NK-92 treated with Interleukin-12 subunit alpha and Interleukin-12 subunit beta, amount 100 ng/mL, for 24 hours (cell line): ENCODE results near the gene ASCC3.

Experiments
- DNase-seq: peaks from one replicate; lab custom pipeline; 2025; lab: John Stamatoyannopoulos, UW

The ASCC3 gene

DNA sequence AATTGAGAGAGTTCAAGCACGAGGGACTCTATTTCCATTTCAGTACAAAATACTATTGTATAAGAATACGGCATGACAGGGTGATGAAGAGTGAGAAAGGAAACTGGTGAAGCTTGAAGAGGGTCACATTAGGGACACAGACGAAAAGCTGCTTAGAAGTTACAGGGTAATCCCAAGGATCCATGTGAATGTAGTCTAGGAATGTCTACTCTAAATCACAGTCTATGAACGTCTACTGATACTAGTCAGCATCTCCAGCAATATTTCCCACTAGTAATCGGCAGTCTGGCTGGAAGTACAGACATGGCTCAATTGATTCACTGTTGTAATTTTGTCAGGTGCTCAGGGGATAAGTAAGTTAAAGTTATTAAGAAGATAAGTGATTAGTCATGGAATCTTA, 156.4 kb downstream of the ASCC3 start:
- DNase-seq: no peak

DNA sequence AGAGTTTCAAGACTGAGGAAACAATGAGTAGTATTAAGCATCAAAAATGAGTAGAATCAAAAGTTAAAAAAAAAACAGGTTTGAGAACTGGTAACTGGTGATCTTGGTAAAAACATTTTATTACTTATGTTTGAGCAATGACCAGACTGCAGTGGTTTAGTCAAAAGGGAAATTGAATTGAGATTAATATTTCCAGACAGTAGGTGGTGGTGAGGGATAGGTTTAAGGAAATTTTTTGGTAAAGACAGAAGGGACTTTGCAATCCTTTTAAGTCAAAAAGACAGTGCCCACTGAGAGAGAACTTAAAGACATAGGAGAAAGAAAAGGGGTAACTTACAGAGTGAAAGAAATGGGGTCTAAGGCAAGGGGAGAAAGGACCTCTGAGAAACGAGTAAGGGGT, 156.9 kb downstream of the ASCC3 start:
- no peak for DNase-seq

DNA sequence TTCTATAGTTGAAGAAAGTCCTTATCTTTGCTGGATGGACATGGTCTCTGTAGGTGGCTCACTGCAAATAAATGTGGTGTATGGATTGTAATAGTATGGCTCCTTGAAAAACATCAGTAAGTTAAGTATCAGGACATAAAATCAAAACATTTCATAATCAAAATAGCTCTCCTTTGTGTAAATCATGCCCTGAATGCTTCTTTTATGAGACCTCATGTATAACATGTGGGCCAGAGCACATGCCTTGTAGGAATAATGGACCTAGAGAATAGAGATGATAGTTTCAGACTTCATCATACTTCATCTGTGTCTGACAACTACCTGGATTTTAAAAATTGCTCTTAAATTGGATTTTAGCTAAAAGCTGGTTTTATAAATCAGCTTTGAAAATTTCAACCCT, 159.9 kb downstream of the ASCC3 start:
- DNase-seq: no peak

DNA sequence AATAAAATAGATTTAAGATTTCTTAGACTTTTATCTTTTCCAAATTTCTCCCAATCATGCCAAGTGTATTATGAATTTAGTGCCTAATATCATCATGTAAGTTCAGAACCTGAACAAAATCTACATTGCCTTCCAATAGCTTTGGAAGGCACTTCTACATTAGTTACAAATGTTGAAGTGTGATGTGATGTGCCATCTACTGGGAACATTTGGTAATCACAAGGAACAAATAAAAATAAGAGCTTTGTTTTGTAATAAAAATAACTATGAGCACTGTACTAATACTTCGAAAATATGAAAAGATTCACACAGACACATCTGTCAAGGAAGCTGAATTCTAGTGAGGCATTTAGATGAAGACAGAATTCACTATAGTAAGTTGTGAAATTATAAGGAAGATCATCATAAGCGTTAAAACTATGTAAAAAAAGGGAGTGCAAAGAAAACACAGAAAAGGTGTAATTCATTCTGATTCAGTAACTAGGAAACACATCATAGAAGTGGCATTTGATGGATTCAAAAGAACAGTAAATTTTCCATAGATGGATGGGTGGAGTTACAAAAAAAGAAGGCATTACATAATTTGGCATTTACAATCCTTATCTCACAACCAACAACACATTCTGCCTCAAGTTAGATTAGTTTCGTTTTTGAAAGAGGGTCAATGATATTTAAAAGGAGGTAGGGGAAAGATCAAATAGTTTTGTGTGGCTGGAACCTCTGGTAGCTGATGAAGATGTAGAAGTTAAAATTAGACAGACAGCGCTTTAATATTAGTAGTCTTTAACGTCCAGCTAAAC, 161.0 kb downstream of the ASCC3 start:
- DNase-seq: no peak

DNA sequence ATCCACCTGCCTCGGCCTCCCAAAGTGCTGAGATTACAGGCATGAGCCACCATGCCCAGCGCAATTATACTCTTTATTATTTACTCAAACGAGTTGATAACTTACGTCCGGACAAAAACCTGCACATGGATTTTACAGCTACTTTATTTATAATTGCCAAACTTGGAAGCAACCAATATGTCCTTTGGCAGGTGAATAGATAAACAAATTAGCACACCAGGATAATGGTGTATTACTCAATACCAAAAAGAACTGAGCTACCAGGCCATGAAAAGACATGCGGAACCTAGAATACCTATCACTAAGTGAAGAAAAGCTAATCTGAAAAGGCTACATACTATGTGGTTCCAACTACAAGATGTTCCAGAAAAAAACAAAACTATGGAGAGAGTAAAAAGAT, 168.1 kb downstream of the ASCC3 start:
- no peak for DNase-seq

DNA sequence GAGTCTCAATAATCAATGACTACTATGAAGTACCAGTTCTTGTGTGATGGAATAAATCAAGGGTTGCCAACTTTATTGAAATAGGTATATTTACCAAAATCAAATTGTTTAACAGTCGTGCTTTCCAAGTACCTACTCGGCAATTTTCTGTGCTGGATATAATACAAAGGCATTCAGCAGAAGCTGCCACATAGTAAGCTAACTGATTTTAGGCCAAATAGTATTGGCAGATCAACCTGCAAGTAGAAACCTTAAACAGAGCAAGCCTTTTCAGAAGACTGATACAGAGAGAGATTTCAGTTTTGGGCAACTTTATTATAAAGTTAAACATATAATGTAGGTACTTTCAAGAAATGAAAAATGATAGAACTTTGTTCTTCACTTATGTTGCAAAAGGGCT, 174.6 kb downstream of the ASCC3 start:
- DNase-seq: no peak

DNA sequence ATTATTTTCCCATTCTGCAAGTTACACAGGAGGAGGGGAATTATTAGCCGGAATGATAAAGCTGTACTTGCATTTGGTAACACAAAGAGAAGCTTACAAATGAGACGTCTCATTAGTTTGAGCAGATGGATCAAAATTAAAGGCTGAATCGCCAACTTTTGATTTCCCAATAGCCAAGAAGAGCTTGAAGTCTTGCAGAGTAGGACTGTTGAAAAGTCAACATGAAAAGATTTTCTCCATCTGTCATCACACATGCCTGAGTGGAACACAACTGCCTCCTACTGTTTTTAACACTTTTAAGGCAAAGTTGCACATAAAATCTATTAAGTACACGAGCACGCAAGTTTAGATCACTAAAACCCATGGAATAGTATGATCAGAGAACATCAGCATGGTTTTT, 176.2 kb downstream of the ASCC3 start:
- no peak for DNase-seq

DNA sequence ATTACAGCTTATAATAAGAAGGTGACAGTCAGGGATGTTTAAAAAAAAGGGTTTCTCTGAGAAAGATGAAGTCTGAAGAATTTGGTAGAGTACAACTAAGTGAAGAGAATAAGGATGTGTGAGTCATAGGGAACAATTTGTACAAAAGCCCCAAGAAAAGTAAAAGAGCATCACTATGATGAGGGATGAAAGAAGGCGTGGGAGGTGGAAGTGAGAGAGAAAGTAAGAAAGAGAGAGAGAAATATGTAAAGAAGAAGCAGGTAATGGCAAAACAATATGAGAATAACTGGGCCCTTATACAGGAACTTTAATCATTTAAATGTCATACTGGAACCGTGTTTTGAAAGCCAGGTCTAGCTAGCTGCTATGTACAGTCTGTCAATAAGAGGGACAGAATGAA, 179.4 kb downstream of the ASCC3 start:
- DNase-seq: no peak

DNA sequence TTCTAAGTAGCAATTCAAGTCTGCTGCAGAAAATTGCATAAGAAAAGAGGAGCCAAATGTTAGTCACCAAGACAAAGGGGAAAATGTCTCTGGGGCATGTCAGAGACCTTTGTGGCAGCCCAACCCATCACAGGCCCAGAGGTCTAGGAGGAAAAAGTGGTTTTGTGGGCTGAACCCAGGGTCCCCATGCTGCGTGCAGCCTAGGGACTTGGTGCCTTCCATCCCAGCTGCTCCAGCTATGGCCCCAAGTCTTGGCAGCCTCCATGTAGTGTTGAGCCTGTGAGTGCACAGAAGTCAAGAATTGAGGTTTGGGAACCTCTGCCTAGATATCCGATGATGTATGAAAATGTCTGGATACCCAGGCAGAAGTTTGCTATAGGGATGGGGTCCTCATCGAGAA, 181.1 kb downstream of the ASCC3 start:
- no peak for DNase-seq

DNA sequence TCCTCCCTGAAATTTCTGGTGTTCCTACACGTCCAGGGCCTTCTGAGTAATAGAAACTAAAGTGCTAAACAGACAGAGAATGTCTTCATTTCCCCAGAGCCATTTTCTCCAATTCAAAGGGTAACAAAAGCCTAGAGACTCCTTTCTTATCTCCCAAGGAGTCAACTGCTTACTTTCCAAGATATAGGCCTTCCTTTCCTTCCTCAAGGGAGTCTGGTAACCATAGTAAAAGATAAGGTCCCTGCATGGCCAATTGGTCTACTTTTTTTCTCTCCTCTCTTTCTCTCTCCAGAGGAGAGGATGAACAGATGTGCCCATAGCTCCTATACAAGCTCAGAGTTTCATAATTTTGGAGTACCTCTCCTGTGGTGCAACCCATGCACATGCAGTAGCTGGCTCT, 185.7 kb downstream of the ASCC3 start:
- DNase-seq: no peak

DNA sequence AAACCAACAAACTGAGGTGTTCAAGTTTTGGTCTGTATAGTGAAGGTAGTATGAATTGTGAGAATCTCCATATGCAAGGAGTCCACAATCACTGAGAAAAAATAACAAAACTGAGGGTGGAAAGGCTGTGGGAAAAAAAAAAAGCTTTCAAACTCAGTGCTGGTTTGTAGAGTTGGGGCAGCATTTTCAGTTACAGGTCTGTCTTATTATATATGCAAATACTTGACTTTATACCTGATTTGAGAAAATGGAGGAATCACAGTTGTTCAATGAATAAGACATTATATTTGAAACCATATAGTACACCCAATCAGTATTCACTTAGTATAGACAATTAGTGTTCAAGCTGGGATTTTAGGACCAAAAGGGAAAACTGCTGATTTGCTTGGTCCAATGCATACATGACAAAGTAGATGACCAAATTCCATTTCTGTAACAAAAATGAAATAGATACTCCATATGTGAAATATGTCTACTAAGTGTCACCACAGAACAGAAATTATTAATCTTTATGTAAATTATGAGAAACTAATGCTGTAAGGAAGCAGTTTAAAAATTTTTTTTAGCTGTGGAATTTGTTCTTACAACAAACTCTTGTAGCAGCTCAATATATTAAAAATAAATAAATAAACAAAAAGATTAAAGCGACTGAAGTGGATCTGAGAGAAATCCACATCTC, 187.7 kb downstream of the ASCC3 start:
- no peak for DNase-seq

DNA sequence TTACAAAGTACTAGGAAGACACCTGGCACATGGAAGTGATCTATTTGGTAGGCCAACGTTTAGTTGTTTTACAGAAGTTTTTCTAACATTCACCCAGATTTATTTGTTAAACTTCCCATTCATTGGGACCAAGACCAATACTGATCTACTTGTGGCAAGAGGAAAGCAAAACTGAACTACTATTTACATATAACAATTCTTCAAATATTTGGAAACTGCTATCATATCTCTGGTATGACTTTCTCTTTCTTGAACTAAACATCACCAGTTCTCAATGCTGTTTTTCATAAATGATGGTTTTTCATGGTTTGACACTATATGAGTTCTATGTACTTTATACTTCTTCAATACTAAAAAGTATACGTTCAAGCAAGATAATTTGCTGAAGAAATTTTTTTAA, 189.2 kb downstream of the ASCC3 start:
- no peak for DNase-seq

DNA sequence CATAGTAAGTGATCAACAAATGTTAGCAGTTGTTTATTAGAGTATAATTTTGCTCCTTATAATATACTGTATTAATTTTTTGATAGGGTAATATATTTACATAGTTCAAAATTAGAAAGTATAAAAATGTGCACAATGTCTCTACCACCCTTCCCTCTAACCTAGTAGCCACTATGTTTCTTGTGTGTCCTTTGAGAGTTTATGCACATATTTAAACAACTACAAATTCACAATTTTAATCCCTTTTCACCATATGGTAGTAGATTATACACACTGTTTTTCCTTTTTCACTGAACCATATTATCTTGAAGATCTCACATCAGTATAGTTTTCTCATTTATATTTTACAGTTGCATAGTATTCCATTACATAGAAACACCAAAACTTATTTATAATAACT, 194.9 kb downstream of the ASCC3 start:
- DNase-seq: no peak

DNA sequence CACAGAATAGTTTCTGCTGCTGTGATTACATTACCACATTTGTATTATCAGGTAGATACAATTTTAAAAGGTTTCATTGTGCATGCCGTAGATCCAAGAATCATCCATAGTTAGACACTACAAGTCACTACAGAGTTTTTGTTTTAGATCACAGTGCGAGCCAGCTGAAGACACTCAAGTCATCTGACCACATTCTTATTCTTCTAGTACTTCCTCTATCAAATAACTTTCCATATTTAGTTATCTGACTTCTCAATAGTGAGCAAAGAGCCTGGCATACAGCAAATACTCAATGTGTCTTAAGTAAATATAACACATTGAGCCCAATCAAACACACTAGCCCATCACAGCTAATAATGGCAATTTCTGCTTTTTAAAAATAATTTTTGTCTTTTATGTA, 195.4 kb downstream of the ASCC3 start:
- DNase-seq: no peak

DNA sequence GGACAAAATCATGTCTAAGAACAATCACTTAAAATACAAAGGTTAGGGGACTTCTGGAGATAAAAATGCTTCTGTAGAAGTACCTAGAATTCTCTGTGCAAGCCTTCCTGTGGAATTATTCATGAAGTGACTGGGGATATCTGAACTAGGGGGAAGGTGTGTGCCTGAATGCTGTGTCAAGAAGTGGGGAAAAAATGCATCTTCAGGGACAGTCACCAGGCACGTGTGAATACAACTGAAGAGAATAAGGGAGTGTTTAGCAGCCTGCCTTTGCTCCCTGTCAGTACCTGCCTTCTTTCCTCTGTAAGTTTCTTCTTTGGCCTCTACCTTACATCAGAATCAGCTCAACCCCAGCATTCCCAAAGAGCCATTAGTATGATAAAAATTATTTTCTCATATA, 201.0 kb downstream of the ASCC3 start:
- no peak for DNase-seq

DNA sequence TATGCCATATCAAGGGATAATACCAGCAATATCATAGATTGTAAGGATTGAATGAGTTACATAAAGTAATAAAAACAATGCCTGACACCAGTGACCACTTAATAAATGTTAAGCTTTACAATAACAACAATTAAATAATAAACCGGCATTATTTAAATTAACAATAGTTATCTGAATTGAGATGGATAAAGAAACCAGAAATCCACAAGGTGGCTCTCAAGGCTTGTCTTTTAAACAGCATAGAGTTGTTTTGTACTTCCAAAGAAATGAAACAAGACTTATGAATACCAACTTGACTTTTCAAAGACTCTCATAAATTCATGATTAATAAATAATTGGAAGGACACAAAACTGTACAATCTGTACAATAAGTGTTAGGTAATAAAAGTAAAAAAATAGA, 203.1 kb downstream of the ASCC3 start:
- DNase-seq: no peak

DNA sequence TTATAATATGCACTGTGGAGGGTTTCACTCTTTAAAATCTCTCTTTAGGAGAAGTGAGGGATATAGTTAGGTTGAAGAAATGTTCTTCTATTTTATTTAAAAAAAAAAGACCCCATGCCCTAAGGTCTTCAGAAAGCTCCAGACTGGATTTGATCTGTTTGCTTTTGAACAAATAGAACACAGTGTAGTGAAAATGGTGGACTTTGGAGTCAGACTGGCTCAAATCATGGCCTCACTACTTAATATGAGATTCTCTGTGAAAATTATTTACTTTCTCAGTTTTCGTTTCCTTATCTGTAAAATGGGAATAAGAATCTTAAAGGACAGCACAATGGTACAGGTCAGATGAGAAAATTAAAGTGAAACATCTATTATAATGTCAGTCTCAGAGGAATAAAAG, 203.9 kb downstream of the ASCC3 start:
- no peak for DNase-seq

DNA sequence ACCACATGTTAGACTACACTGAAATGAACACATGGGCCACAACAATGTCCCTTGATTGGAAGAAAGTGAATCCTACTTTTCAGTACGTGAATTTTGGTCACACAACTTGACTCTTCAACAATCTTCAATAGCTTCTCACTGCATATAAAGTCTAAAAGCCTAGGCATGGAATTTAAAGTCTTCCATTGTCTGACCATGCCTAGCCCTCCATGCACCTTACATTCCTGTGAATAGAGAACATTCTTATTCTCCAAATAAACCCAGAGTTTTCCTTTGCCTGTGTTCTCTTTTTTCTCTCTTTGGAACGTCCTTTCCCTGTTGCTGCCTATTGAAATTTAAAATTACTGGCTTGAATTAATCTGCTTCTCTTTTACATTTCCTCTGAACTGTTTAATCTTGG, 207.5 kb downstream of the ASCC3 start:
- no peak for DNase-seq

DNA sequence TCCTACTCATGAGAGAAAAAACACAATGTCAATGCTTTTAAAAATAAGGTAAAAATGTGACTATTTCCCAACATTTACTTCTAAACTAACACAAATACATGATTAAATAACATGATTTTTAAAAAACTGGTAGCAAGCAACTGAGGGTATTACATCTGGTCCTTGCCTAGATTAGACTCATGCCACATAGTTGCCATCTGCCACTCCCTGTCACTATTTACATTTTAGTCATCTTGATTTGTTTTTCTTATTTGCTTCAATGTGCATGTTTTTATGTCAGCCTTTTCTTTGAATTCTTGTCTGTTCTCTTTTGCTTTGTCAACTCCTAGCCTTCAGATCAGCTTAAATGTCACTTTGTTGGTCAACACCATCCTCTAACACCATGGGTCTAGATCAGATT, 209.4 kb downstream of the ASCC3 start:
- DNase-seq: no peak

DNA sequence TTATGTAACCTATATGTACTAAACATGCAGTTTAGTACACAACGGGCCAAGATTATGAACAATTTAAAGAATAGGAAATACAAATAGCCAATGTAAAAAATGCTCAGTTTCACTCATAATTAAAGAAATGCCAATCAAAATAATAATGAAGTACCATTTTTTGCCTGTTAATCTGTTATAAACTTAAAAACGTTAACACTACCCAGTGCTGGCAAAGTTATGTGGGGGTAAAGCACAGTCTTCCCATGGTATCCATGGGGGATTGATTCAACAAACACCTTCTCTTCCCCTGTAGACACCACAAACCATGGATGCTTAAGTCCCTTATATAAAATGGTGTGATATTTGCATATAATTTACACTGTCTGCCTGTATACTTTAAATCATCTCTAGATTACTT, 211.1 kb downstream of the ASCC3 start:
- no peak for DNase-seq

DNA sequence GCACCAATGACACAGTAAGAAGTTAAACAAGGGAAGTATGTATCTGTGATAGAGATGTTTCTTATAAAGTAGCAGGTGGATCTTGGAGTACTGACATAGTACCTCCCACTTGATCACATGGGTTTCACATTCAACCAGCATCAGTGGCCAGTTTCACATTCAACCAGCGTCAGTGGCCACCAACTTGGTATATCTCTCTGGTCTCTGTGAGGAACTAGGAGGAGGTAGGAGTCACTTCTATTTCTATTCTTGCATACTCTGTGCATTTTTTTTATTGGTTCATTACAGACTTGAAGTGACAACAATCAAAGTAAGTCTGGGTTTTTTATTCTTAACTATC, 216.1 kb downstream of the ASCC3 start:
- DNase-seq: no peak

DNA sequence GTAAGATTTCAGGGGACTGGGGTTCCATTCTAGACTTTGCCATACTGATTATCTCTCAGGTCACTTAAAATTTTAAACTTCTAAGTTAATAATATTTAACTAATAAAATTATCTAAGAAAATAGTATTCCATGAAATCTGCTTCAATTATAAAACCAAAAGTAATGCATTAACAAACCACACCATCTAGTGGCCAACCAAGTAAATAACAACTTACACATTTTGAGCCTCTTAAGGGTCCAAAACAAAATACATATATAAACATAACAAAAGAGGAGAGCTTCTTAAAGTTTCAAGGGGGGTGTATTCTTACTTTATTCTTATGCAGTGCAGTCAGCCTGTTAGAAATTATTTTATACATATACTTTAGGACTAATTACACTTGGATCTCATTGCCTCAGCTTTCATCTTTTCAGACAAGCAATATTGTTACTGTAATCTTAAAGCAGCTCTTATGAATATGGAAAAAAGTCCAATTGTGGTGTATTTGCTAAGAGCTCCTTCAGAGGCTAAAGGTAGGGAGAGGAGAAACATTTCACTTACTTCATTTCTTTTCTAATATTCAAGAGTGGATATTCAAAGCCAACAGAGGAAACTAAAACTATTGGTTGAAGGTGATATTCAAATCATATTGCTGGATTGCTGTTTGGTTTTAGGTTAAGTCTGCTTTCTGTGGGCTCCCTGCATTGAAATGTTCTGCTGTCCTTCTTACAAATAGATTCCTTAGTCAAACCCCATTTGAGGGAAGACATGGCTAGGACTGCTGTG, 216.7 kb downstream of the ASCC3 start:
- DNase-seq: no peak

DNA sequence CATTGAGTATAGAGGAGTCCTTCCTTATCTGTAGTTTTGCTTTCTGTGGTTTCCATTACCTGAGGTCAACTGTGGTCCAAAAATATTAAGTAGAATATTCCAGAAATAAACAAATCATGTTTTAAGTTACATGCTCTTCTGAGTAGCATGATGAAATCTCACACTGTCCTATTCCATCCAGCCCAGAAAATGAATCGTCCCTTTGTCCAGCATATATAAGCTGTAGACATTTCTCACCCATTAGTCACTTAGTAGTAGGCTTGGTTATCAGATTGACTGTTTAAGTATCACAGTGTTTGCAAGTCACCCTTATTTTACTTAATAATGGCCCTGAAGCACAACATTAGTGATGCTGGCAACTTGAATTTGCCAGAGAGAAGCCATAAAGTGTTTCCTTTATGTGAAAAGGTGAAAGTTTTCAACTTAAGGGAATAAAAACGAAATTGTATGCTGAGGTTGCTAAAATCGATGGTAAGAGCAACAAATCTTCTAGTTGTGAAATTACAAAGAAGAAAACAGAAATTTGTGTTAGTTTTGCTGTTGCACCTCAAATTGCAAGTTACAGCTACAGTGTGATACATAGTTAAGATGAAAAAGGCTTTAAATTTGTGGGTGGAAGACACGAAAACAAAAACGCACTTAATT, 217.8 kb downstream of the ASCC3 start:
- no peak for DNase-seq
